Adrenal gland (tissue), 5 donors: Measurements from ENCODE around the gene C16orf87.

ENCODE experiments used
- POLR2A ChIP-seq, 2 donors: fragments of 450-650 bp; IDR thresholded peaks; one replicate each; pipeline ENCODE4 v1.6.1; 2017; ENCODE audit warnings: antibody characterized with exemption in 2 of 2, mild to moderate bottlenecking in 2 of 2, moderate library complexity in 1 of 2
- TF ChIP-seq, protein P1 (sequence below), 6 experiments: fragments of 450-650 bp in 4 of 6; fragments of 200-600 bp in 2 of 6; sonication (generic) in 1 of 6; IDR thresholded peaks; 1 replicate in 5 of 6; 2 replicates in 1 of 6; pipeline versions ENCODE4 v1.5.1 to v1.8.0; 2016 to 2021; ENCODE audit warnings: antibody characterized with exemption in 6 of 6, mild to moderate bottlenecking in 2 of 6, moderate library complexity in 1 of 6
- donor health status: DM: no; HTN: no; CAD: no.

DNA sequence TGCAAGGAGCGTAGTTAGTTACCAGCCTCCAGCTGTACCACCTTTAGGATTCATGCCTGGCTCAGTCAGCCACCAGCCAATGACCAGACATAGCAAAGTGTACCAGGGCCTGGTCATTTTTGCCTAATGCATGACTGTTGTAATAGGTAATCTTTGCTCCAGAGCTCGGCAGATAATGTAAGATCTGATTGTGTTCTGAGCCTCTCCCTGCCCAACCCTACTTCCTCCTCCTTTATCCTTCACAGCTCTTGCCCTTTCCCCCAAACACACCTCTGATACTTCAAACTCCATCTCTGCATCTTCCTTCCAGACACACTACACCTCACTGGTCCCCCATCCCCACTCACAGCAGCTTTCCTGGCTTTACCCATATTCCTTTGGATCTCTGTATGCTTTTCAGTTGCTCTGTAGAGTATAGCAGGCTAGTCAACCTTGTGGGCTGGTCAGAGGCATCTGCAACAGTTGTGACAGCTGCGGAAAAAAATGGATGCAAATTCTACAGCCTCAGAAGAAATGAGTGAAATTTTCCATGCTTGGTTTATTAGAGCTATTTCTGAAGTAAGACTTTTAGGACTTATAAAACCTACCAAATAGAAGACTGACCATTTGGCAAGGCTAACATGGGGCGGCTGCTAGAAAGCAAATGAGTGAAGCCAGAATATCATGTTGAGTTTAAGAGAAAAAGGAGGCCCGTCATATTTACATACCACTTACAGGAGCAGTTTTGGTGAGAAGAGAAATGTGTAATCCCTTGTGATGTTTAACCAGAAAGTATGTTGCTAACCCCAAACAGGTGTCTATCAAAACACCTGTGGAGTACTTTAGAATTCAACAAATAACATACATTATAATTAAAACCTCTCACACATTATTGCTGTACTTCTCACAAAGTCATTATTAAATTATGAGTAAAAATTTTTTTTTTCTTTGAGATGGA is 19.9 kb upstream of the C16orf87 start:
- TF ChIP-seq, protein P1, sequence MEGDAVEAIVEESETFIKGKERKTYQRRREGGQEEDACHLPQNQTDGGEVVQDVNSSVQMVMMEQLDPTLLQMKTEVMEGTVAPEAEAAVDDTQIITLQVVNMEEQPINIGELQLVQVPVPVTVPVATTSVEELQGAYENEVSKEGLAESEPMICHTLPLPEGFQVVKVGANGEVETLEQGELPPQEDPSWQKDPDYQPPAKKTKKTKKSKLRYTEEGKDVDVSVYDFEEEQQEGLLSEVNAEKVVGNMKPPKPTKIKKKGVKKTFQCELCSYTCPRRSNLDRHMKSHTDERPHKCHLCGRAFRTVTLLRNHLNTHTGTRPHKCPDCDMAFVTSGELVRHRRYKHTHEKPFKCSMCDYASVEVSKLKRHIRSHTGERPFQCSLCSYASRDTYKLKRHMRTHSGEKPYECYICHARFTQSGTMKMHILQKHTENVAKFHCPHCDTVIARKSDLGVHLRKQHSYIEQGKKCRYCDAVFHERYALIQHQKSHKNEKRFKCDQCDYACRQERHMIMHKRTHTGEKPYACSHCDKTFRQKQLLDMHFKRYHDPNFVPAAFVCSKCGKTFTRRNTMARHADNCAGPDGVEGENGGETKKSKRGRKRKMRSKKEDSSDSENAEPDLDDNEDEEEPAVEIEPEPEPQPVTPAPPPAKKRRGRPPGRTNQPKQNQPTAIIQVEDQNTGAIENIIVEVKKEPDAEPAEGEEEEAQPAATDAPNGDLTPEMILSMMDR (IDR thresholded peaks at IDR 0.05) = no peak
- TF ChIP-seq POLR2A (IDR thresholded peaks at IDR 0.05) = no peak
